Bronchial epithelial cell (primary cell): ENCODE results near the gene ANKRD63. TPM values are rescaled to one million over a fixed set of nuclear protein-coding genes. Genes with fewer than 3 reads are reported as not detected.

Experiments used
- DNase-seq: peaks from one replicate; pipeline ENCODE4 v3.0.0-alpha.2; 2010; ENCODE audit warnings: low read depth
- FAIRE-seq: peaks from 2 replicates; lab custom pipeline; 2011; peaks lifted over from hg19 to GRCh38; lab: Jason Lieb, UNC
- H3K27me3 ChIP-seq: 2 replicates; pipeline ENCODE4 v1.5.1; 2011; ENCODE audit warnings: low read length; ENCODE audit not compliant: control insufficient read depth, insufficient read depth
- H3K36me3 ChIP-seq: 2 replicates; pipeline ENCODE4 v1.5.1; 2011; ENCODE audit warnings: low read length; ENCODE audit not compliant: control insufficient read depth, insufficient read depth
- H3K4me3 ChIP-seq: 2 replicates; pipeline ENCODE4 v1.5.1; 2011; ENCODE audit warnings: mild to moderate bottlenecking, low read depth, low read length, control low read depth
- CTCF ChIP-seq: IDR thresholded peaks from 2 replicates; pipeline ENCODE4 v1.5.1; 2011; ENCODE audit warnings: mild to moderate bottlenecking, moderate library complexity, low read length, control low read depth, inconsistent platforms; ENCODE audit not compliant: insufficient read depth, severe bottlenecking
- total RNA-seq: library from RNA; depleted of rRNA; stranded (reverse); fragments of >200 nt; gene quantifications from 2 replicates; pipeline ENCODE4 v1.2.1, GENCODE V29; 2014

Gene ANKRD63, protein sequence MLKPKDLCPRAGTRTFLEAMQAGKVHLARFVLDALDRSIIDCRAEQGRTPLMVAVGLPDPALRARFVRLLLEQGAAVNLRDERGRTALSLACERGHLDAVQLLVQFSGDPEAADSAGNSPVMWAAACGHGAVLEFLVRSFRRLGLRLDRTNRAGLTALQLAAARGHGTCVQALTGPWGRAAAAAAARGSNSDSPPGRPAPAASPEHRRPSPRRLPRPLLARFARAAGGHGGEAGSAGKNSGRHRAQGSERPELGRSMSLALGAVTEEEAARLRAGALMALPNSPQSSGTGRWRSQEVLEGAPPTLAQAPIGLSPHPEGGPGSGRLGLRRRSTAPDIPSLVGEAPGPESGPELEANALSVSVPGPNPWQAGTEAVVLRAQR
- total RNA-seq: not detected in 2 replicates

- DNase-seq (no peak), FAIRE-seq (no peak)
- Histone ChIP-seq H3K4me3 (peak within 1 kb of the TSS; percentile 32), H3K36me3 (no peaks in the 10 kb centered on the region), H3K27me3 (peaks cover 25% of the 10 kb centered on the region)
- no peak for TF ChIP-seq CTCF
Observed at GRCh38 chr15:40282869-40283614, at the start of gene ANKRD63. Gene ANKRD63, minus strand, starts transcription at chr15:40283064. Its CDS starts 478 bp downstream, at chr15:40282586.

DNA sequence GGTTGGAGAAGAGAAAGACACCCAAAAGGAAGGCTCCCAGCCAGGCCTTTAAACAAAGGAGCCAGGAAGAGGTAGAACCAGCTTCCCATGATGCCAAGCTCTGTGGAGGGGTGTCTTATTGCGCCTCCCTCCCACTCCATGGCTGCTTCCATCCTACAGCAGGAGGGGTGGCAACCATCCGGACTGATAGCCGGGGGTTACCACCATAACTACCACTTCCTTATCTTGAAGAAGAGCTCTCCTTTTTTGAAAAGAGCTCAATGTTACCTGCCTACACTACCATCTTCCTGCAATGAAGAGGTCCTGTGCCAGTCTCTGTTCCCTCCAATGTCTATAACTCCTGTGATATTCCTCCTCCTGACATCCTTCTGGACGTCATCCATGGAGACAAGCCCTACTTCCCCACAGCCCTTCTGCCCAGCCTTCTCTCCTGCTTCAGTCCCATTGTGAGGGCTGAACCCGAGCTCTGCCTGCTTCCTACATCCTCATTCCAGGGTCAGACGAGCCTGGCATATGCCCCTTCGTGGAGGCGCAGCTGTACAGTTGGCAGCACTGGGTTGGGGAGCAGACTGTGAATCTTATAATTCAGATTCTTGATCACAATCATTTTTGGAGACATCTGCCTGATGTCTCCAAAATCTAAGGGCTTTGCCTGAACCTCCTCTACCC is 49.4 kb upstream of the ANKRD63 start:
- FAIRE-seq (no peak), DNase-seq (no peak)
- Histone ChIP-seq H3K4me3 (no peak overlapping the region), H3K27me3 (no peaks in the 10 kb centered on the region), H3K36me3 (no peaks in the 10 kb centered on the region)
- TF ChIP-seq CTCF: no peak

- no peak for TF ChIP-seq CTCF
- FAIRE-seq (no peak), DNase-seq (no peak)
- Histone ChIP-seq H3K4me3 (no peak overlapping the region), H3K36me3 (no peaks in the 10 kb centered on the region), H3K27me3 (no peaks in the 10 kb centered on the region)
Observed at GRCh38 chr15:40331637-40332036, 48.8 kb upstream of the ANKRD63 start.

DNA sequence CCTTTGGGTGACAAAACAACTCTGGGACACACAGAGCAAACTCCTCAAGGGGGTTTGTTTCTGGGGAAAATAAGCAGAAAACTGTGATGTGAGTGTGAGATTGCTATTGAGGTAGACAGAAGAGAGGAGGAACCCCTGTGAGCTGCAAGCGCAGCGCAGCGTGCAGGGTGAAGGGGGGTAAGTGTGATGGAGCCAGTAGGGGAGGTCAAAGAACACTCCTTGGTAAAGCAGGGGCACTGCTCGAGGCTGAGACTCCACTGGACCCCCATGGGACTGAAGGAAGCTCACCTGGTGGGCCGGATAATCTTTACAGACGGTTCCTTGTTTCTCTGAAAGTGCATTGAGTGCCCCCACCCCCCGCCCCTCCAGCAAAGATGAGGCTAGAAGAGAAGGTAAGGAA is 48.2 kb upstream of the ANKRD63 start:
- no peak for FAIRE-seq
- Histone ChIP-seq H3K27me3 (no peaks in the 10 kb centered on the region), H3K4me3 (no peak overlapping the region), H3K36me3 (no peaks in the 10 kb centered on the region)
- no peak for TF ChIP-seq CTCF
- DNase-seq: no peak

GRCh38 chr15:40330368-40330836 is 47.5 kb upstream of the ANKRD63 start:
- Histone ChIP-seq H3K27me3 (no peaks in the 10 kb centered on the region), H3K36me3 (no peaks in the 10 kb centered on the region), H3K4me3 (no peak overlapping the region)
- DNase-seq: no peak
- no peak for TF ChIP-seq CTCF
- FAIRE-seq: no peak
